ENCODE data around the gene OLIG3.

The OLIG3 gene

DNA sequence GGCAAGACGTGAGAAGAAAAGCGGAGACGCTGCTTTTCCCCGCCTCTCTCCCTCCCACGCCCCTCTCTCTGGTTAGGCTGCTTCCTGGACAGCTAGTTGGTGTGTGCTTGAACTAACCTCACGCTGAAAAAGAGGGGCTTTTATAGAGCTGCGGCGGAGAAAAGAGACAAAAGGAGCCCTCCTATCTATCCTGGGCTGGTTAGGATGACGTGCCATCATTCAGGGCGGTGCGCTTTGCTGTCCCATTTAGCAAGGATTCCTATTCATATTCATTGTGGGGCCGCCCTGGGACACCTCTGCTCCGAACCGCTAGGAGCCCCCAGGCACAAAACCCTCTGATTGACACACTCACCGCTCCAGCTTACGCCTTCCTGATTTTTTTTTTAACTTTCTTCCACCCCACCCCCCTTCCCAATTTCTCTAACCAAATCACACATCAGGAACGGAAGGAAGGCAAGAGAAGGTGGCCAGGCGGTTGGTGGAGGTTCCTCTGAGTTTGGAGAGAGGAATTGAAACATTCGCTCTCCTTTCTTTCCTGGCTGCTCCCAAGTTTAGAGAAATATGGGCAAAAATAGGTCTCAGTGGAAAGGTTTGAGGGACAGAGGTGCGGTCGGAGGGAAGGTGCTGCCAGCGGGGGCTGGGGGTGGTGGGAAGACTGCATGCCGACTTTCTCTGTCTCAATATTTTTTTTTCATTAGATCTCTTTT, at the start of gene OLIG3:
Gene OLIG3, minus strand, starts transcription at position 114 of the 707 bp plus-strand sequence. CDS start 224 bp downstream, outside the sequence.
- DNase-seq (ENCODE audit: low read depth in 2 of 3, low spot score in 2 of 3), result no peak

DNA sequence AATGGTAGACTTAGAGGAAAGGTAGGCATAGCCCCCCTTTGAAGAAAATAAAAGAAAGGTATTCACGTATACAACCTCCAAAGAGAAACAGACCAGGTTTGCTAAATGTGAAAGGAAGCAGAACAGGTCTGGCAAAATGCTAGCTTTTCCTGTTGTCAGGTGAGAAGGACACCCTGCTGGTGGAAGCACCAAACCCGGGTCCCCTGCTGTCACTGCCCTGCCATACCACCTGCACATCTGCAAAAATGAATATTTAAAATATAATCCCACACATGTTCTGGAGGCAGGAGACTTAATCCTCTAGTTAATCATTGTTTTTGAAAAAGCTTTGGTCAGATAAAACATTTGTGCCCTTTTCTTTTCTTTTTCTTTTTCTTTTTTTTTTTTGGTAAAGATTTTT, 48.9 kb upstream of the OLIG3 start:
- no peak for DNase-seq (ENCODE audit: low read depth in 2 of 3, low spot score in 2 of 3)

DNA sequence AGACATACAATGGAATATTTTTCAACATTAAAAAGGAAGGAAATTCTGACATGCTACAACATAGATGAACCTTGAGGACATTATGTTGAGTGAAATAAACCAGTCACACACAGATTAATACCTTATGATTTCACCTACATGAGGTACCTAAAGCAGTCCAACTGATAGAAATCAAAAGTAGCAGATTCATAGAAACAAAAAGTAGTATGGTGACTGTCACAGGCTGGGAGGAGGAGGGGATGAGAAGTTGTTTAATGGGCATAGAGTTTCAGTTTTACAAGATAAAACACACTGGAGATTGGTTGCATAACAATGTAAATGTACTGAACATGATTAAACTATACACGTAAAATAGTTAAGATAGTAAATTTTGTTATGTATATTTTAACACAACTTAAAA, 48.5 kb upstream of the OLIG3 start:
- DNase-seq (ENCODE audit: low read depth in 2 of 3, low spot score in 2 of 3), result no peak

DNA sequence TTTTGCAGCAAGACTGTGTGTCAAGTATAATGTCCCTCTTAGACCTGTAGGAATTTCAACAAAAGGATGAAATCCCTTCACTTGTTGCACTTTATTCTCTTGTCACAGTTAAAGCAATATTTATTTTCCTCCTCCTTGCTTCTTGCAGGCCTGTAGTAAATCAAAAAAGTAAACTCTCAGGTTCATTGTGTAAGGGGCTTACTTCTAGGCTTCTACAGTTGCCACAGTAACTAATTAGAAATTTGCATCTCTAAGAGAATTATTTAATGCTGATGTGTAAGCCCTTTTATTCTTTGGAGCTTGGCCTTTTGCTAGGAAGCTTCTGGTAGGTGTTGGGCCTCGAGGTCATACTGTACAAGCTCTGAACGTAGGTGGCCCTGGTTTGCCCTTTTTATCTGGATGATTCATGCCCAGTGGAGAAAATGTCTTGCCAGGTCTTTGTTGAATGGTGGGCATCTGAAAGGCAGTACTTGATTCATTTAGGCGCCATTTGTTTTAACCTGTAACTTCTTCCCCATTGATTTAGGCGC, 47.4 kb upstream of the OLIG3 start:
- no peak for DNase-seq (ENCODE audit: low read depth in 2 of 3, low spot score in 2 of 3)

DNA sequence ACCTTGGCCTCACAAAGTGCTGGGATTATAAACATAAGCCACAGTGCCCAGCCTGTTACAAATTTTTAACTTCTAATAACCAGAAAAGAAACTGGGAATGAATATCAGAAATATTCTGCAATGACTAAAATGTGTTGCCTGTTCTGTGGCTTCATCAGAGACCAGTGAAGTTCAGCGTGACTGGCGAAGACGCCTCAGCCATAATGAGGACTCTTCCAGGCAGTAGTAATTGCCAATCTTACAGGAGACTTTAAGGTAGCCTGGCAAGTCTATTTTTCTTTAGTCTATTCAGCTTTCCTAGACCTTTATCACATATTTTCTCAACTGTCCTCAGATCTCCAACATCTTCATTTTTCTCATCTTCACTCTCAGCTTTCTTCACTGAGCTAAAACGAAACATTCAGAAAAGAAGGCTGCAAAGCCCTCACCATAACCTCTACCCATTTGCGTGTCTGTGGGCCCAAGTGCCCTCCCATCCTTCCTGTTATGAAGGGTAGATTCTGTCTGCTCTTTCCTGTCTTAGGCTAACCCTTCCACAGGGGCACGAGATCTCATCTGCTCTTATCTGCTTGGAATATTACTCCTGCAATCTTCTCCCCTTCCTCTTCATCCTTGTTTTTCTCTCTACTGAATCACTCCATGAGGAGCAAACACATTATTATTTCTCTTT, 42.0 kb upstream of the OLIG3 start:
- no peak for DNase-seq (ENCODE audit: low read depth in 2 of 3, low spot score in 2 of 3)

DNA sequence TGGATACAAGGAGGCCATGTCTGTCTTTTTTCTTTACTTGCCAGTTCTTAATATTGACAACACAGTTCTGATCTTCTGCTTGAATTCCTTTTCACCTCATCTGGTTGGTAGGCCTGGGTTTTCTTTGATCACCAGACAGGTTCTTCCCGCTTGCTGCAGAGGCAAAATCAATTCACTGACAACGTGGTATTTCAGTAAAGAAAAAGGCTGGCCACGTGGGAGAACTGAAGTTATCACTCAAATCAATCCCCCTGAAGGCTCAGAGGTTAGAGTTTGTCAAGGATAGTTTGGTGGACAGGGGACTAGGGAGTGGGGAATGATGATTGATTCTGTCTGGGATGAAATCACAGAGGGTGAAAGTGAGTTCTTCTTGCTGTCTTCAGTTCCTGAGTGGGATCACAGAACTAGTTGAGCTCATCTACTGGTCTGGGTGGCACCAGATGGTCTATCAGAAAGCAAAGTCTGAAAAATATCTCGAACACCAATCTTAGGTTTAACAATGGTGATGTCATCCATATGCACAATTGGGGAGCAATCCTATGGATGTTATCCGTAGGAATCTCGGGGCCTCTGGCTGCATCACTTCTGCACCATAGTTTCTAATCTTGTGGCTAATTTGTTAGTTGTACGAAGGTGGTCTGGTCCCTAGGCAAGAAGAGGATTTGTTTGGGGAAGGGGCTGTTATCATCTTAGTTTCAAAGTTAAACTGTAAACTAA, 37.3 kb upstream of the OLIG3 start:
- DNase-seq (ENCODE audit: low read depth in 2 of 3, low spot score in 2 of 3), result no peak

DNA sequence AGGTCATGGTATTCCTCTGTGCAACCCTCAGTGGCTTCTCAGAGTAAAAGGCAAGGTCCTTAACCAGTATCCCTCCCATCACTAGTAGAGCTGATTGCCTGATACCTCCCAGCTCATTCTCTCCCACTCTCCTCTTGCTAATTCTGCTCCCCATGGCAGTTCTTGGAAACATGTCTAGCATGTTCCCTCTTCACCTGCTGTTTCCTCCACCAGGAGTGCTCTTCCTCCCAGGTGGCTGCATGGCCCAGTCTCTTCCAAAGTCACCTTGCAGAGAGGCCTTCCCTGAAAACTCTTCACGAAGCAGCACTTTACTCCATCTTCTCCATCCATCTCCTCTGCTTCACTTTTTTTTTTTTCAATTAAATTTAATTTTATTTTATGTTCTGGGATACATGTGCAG, 36.2 kb upstream of the OLIG3 start:
- DNase-seq (ENCODE audit: low read depth in 2 of 3, low spot score in 2 of 3), result no peak

DNA sequence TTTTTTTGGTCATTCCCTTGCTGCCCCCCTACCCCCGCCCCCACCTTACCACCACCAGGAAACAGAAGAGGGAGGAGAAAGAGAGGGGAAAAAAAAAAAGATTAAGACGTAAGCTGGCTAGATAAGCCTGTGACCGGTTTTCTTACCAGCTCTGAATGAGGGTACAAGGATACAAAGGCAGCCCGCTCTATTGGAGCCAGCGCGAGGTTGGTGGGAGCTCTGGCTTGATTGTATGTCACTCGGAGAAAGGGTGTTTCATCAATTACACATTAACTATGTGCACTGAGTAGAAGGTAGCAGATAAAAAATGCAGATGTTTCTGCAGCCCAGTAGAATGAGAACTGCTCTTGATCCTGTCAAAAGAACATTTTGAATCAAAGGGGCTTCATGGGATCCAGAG, 28.6 kb upstream of the OLIG3 start:
- DNase-seq (ENCODE audit: low read depth in 2 of 3, low spot score in 2 of 3), result no peak

DNA sequence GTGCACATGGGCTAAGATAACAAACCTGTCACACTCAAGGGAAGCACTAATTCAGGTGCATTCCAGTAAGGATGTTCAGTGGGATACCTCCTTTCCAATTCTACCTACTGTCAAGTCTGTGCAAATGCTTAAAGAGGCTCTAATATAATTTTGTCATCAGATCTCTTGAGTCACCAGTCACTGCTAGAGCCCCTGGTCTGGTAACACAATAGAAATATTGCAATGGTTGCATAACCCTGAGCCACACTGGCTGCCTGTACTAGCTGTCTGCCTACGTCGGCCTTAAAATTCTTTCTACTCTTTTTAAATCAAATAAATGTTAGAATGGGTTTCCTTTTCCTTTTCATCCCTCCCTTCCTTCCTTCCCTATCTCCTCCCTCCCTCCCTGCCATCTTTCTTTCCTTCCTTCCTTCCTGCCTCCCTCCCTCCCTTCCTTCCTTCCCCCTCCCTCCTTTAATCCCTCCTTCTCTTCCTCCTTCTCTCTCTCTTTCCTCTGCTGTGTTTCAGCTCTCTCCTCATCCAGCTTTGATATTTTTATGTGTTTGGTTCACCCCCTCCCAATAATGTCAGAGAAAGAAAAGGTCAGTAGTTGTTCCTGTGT, 28.1 kb upstream of the OLIG3 start:
- DNase-seq (ENCODE audit: low read depth in 2 of 3, low spot score in 2 of 3), result no peak

DNA sequence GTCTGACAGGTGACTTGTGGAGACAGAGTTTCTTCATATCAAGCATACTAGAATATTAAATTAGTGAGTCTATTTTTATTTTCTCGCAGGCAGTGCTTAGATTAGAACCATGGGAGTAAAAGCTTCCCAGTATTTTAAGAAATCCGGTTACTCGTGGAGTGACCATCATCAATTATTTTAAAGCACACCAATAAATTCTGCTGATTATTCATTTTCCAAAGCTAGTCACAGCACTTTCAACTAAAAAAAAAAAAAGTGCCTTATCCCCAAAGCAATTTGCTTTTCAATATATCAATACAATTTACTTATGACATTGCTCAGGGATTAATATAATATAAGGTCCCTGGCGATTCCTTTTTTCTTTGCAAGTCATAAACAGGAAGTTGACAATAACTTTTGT, 26.3 kb upstream of the OLIG3 start:
- no peak for DNase-seq (ENCODE audit: low read depth in 2 of 3, low spot score in 2 of 3)

DNA sequence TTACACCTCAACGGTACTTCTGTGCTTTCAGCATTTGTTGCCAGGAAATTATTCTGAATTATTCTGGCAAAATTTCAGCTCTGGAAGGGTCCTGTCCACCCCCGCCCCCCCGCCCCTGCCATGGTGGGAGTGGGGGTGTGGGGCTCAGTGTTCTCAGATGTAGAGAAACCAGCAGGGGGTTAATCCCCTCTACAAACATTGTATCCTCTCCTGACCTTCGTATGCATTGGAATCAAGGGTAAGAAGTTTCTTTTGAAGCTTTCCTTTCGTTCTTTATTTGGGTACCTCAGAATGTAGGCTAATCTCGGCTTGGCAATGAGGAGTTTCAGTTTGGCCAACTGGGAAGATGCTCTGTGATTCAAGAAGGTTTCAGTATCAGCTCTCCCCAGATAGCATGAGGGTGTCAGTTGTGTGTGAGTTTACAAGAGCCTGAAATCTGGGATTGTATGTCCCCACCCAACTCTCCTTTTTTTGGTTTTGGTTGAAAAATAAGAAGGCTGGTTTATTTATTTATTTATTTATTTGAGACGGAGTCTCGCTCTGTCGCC, 25.5 kb upstream of the OLIG3 start:
- no peak for DNase-seq (ENCODE audit: low read depth in 2 of 3, low spot score in 2 of 3)

DNA sequence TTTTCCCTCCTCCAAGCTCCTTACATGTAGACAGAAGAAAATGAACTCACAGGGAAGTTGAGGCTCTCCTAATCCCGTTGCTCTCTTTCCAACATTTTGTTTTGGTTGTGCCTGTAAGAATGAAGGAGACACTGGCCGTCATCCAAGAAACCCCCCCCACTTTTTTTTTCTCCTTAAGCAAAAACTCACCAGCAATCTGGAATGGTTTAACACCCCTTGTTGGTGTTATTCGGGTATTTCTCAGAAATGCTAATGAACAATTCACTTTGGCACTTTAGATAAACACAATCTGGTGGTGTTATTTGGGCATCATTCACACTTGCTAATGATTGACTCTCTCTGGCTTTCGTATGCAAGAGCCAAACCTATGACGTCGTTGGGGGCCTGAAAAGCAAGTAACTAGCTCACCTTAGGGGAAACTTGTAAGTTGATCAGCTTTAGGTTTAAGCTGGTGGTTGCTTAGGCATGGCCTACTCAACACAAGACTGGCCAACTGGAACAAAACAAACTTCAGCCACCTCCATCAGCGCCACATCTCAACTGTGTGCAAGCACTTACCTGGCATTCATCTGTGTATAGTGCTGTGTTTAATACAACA, 24.3 kb upstream of the OLIG3 start:
- no peak for DNase-seq (ENCODE audit: low read depth in 2 of 3, low spot score in 2 of 3)

DNA sequence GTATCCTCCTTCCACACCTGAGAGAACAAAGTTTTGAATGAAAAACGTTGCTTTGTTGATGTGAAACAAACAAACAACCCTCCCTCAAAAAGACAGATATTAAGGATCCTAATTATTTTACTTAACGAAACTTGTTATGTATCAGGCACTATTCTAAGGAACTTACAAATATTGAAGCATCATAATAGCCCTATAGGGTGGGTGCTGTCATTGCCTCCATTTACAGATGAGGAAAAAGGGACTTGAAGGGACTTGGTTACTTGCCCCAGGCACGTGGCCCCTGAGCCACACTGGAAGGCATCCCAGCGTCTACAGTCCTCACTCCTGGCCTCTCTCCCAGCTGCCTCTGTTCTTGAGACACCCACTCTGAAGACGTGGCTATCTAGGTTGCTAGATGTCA, 20.2 kb upstream of the OLIG3 start:
- no peak for DNase-seq (ENCODE audit: low read depth in 2 of 3, low spot score in 2 of 3)

DNA sequence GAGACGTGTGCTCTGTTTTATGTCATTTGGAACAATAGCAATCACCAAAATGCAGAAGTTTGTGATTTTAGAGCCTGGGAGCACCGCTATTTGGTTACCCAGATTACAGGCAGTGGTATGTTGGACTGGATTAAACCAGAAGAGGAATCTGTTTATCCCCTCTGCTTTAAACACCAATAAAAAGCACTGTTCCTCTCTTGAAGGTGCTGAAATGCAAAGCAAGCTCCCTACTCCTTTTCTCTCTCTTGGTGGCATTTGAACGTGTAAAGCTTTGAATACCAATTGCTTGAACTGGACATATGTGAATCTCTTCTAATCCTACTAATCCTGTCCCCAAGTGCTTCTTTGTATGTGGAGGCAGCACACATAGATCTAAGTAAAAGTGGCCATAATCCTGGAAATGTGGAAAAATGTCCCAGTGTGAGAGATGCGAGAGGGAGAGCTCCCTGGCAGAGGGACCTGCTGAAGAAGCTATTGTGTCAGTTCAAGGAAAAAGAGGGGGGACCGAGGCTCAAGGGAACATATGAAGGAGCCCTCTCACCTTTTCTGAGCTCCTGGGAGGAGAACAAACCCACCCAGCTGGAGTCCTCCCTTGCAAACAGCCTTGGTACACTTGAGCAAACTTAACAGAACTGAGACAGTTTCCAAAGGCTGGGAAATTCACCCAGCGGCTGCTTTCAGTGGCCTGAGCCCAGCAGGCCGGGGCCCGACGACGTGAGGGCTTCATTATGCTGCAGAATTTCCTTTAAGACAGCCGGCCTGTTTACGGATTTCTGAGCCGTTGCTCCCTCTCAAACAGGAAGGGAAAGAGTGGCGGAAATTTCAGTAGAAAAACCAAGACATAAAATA, 18.8 kb upstream of the OLIG3 start:
- DNase-seq (ENCODE audit: low read depth in 2 of 3, low spot score in 2 of 3), result no peak

DNA sequence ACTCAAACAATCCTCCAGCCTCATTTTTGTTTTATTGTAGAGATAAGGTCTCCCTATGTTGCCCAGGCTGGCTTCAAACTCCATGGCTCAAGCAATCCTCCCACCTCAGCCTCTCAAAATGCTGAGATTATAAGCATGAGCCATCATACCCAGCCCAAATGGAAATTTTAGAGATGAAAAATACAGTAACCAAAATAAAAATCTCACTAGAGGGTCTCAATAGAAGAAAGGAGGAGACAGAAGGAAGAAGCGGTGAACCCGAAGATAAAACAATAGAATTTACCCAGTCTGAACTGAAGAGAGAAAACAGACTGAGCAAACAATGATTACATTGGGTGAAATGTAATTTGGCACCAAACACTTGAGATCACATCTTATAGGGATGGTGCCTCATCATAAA, 16.7 kb upstream of the OLIG3 start:
- DNase-seq (ENCODE audit: low read depth in 2 of 3, low spot score in 2 of 3), result no peak

DNA sequence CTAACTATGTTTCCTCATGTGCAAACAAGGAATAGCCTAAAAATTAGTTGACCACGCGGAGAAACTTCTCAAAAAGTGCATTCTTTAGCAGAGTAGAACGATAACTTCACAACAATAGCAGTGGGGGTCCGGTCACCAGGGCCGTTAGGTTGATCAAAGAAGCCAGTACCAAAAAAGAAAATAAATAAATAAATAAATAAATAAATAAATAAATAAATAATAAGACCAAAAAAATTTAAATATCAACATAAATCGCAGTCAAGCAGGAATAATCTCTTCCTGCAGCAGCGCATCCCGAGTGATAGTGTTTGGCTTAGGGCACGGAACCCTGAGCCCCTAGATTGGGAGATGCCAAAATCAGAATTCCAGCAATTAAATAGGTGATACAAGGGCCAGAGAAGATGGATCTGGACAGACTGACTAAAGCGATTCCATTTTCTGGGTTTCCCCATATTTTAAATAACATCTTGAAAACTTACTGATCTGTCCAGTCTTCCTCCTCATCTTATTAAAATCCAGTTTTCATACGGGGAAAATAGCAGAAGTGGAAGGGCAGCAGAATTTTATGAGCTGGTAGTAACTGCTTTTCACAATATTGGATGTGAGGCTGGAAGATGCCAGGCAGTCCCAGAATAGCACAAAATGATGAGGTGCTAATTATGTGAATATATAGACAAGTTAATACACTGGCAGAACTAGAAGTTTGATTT, 4.4 kb upstream of the OLIG3 start:
- no peak for DNase-seq (ENCODE audit: low read depth in 2 of 3, low spot score in 2 of 3)

DNA sequence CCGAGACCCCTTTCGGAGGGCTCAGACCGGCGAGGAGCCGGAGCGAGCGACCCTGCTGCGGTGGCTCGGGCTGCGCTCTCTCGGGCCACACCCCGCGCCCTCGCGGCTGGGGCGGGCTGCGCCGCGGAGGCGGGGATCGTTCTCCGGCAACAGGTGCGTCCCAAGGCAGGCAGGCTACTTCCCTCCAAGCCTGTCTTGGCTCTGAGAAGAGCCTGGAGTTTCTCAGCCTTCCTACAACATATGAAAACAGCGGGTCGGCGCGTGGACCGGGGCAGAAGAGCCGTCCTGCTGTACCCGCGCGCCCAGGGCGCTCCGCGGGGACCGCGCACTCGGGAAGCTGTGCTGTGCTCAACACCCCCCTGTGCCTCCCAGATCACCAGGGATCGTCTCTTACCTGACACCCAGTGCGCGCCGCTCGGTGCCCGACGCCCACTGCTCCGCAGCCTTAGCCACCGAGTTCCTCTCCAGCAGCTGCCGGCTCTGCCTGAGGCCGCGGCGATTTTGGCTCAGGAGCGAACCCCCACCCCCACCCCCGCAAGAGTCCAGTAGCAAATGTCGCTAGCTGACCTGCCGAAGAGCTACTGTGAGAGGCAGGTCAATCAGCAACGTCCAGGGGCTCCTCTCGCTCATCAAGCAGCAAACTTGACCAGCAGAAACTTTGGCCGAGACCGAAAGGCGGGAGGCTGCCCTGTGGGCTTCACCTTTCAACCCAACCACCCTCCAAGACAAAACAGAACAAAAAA, 3.7 kb upstream of the OLIG3 start:
- no peak for DNase-seq (ENCODE audit: low read depth in 2 of 3, low spot score in 2 of 3)

DNA sequence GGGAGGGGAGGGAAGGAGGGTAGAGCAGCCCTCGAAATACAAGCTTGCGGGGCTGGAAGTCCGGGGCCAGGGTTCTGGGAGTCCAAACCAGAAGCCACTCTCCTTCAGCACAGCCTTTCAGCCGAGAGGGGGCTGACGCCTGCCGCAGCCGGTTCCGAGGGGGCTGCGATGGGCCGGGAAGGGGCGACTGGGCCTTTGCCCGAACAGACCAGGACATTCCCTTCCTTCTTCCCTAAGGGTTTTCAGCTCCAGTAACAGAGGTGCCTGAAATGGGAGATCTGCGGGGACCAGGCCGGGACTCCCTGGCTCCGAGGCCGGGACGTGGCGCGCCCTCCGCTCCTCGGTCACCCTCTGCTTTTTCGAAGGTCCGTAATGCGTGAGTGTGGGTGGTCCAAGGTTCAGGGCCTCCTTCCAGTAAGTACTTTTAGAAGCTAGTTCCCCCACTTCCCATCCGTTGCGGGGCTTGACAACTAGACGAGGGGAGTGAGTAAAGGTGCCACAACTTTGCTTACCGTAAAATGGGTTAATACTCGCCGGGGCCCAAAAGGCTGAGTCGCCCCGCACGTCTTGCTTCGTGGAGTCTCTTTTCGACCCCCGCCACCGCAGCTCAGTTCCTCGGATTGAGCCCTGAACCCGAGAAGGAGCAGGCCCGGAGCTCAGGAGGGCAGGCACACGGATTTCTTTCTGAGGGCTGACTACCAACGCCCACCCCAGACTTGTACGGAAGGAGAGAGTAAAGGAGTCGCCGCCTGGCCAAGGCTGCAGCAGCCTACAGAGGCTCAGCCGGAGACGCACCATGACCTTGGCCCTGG, 2.9 kb upstream of the OLIG3 start:
- no peak for DNase-seq (ENCODE audit: low read depth in 2 of 3, low spot score in 2 of 3)
